ENCODE data around the gene FGF14. TPM values are rescaled to one million over a fixed set of nuclear protein-coding genes. Genes with fewer than 3 reads are reported as not detected.

FGF14 gene
- total and polyA plus RNA-seq, 9 donors: 0.06 to 4.8 (median 0.60) TPM; not detected in 2

DNA sequence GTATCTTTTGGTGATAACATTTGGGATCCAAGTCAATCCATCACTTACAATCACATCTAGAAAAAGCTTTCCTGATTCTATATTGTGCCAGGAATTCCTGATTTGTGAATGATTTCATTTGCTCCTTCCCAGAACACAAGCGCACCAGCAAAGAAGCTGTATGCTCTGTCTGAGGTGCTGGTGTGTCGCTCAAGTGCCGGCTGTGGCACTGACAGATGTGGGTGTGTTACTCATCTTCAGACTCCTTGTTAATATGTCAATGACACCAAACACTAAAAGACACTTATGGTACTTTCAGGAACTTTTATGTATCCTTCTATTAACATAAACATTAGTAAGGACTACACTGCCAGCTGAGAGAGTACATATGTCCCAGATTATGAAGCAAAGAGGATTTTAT is 520.3 kb downstream of the FGF14 start:
- Histone ChIP-seq H3K4me1 (ENCODE audit: insufficient read depth) (no peaks in the 10 kb centered on the region), H3K27ac (no peak overlapping the region), H3K27me3 (no peaks in the 10 kb centered on the region), H3K9me3 (no peaks in the 10 kb centered on the region), H3K4me3 (no peak overlapping the region), H3K36me3 (no peaks in the 10 kb centered on the region)
- TF ChIP-seq, protein P1, sequence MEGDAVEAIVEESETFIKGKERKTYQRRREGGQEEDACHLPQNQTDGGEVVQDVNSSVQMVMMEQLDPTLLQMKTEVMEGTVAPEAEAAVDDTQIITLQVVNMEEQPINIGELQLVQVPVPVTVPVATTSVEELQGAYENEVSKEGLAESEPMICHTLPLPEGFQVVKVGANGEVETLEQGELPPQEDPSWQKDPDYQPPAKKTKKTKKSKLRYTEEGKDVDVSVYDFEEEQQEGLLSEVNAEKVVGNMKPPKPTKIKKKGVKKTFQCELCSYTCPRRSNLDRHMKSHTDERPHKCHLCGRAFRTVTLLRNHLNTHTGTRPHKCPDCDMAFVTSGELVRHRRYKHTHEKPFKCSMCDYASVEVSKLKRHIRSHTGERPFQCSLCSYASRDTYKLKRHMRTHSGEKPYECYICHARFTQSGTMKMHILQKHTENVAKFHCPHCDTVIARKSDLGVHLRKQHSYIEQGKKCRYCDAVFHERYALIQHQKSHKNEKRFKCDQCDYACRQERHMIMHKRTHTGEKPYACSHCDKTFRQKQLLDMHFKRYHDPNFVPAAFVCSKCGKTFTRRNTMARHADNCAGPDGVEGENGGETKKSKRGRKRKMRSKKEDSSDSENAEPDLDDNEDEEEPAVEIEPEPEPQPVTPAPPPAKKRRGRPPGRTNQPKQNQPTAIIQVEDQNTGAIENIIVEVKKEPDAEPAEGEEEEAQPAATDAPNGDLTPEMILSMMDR (IDR thresholded peaks at IDR 0.05): no peak
- TF ChIP-seq POLR2A (IDR thresholded peaks at IDR 0.05): no peak
- TF ChIP-seq EP300 (IDR thresholded peaks at IDR 0.05): no peak
- 75 to 87% (median 80%) methylated on average over 3 of the region's 3 CpGs for WGBS, 3 donors
- DNase-seq: no peak
- intact Hi-C loops (cut with DNase I): no loop called here

DNA sequence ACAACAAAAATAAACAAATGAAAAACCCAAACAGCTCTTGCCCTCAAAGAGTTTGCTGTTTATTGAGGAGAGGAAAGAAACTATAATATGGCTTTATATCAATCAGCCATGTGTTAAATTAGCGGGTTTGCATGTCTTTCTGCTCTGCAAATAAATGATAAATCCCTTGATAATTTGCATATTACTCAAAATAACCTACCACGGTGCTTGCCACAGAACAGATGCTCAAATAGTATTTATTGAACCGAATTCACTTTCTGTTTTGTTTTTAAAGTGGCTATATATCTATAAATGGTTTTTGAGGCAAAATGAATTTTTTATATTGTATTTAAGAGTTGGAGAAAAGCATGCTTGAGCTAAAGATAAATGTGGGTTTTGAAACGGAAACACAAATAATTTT is 521.3 kb downstream of the FGF14 start:
- no peaks in the 10 kb centered on the region for H3K36me3 ChIP-seq
- no peak overlapping the region for H3K27ac ChIP-seq
- intact Hi-C loops (cut with DNase I): no loop called here
- DNase-seq: no peak
- H3K27me3 ChIP-seq: no peaks in the 10 kb centered on the region
- 68 to 82% (median 73%) methylated on average over 4 of the region's 4 CpGs for WGBS, 3 donors
- TF ChIP-seq, protein P1 (IDR thresholded peaks at IDR 0.05): no peak
- no peak for TF ChIP-seq POLR2A (IDR thresholded peaks at IDR 0.05)
- no peak for TF ChIP-seq EP300 (IDR thresholded peaks at IDR 0.05)
- H3K4me3 ChIP-seq: no peak overlapping the region
- H3K4me1 ChIP-seq (ENCODE audit: insufficient read depth): no peaks in the 10 kb centered on the region
- H3K9me3 ChIP-seq: no peaks in the 10 kb centered on the region

GRCh38 chr13:101876951-101877350 is 524.9 kb downstream of the FGF14 start:
- WGBS, 3 donors: 64 to 86% (median 64%) methylated on average over 6 of the region's 6 CpGs
- Histone ChIP-seq H3K4me3 (no peak overlapping the region), H3K36me3 (no peaks in the 10 kb centered on the region), H3K27ac (no peak overlapping the region), H3K9me3 (no peaks in the 10 kb centered on the region), H3K4me1 (ENCODE audit: insufficient read depth) (no peaks in the 10 kb centered on the region), H3K27me3 (no peaks in the 10 kb centered on the region)
- TF ChIP-seq, protein P1 (IDR thresholded peaks at IDR 0.05): no peak
- TF ChIP-seq POLR2A (IDR thresholded peaks at IDR 0.05): no peak
- TF ChIP-seq EP300 (IDR thresholded peaks at IDR 0.05): no peak
- intact Hi-C loops (cut with DNase I): no loop called here
- DNase-seq: no peak

DNA sequence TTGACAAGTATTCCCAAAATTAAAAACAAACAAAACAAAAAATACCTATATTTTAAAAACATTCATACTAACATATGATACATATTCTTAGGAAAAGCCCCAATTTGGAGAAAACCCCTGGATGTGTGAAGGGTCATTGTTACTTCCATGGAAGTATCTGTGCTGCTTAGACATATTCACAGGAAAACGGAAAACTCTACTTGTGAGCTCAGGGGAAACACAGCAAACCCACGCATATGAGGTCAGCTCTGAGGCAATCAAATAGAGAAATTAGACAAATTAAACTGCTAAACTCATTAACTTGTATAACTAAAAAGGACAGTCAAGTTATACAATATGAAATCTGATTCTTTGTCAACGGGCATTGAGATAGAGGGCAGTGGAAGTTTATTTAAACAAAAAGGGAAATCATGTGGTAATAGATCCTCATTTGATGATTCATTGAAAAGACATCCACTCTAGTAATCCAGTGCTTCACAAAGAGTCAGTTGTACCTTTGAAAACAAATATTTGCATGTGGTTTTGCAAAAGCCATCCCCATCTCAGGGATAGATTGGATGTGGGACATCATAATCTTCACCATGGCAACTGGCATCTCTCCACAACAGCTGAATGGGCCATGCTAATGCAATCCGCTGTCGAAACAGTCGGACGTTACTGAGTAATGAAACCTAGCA is 526.0 kb downstream of the FGF14 start:
- intact Hi-C loops (cut with DNase I): no loop called here

More for the DNA sequence above, 526.0 kb downstream of the FGF14 start:
- Histone ChIP-seq H3K27me3 (no peaks in the 10 kb centered on the region), H3K4me1 (ENCODE audit: insufficient read depth) (no peaks in the 10 kb centered on the region), H3K36me3 (no peaks in the 10 kb centered on the region), H3K27ac (no peak overlapping the region), H3K4me3 (no peak overlapping the region), H3K9me3 (no peaks in the 10 kb centered on the region)
- no peak for TF ChIP-seq POLR2A (IDR thresholded peaks at IDR 0.05)
- TF ChIP-seq, protein P1 (IDR thresholded peaks at IDR 0.05): no peak
- no peak for TF ChIP-seq EP300 (IDR thresholded peaks at IDR 0.05)
- WGBS, 3 donors: 78 to 89% (median 81%) methylated on average over 7 of the region's 7 CpGs
- DNase-seq: no peak
